Heart left ventricle (tissue), 13 donors: Measurements from ENCODE around the gene EIF2S2.

ENCODE experiments used
- POLR2A ChIP-seq, 2 donors: fragments of 450-650 bp; IDR thresholded peaks; one replicate each; pipeline ENCODE4 v1.6.1; 2017; ENCODE audit warnings: antibody characterized with exemption in 2 of 2, mild to moderate bottlenecking in 2 of 2, moderate library complexity in 2 of 2
- TF ChIP-seq, protein P1 (sequence below), 12 donors: fragments of 200-600 bp; sonication (generic) in 4 of 12; IDR thresholded peaks; one replicate each; pipeline versions ENCODE4 v1.5.0 to v1.8.0; 2018 to 2022; ENCODE audit warnings: antibody characterized with exemption in 12 of 12, mild to moderate bottlenecking in 5 of 12
- donor health status: ischemic (EF 13 %, LVEDD 7.1; RV severe dilation, severe dysfunction).
- donor health status: DM: no; HTN: yes; CAD: no.
- donor health status: DM: no; HTN: no; CAD: no.
- donor health status: ischemic (EF 25% LVEDD 6.9; RV normal size, moderate dysfunction).
- donor health status: ischemic (EF 25% LVEDD 5.7; RV mildly dilated, moderate dysfunction).
- donor health status: ischemic (EF 35%, LVEDD 5.7; RV mildly dilated, moderate dysfunction).
- donor health status: nonischemic (EF 11% LVEDD 7.7; RV severe dilation, severe dysfunction).
- donor health status: DM: yes; HTN: yes; CAD: no.
- donor health status: PGD.
- donor health status: ischemic (EF 29% LVEDD 5.4; RV normal size, mild dysfunction).
- donor health status: nonischemic (EF 23%, LVEDD 6.1; RV moderate dilation, normal function).

DNA sequence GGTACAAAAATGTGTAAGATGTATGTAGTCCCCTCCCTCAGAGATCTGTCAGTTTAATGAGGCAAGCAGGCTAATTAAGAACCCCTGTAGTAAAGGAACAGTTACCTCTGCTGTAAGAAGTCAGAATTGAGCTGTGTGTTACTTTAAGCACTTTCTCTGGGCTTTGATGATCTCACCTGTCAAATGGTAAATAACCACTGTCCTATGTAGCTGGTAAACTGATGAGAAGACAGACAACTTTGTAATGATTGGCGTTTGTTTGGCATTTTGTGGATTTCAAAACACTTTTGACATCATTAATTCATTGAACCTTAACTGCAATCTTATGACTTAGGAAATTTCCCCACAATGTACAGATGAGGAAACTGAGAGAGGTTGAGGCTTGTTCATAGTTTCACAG lies 62.7 kb downstream of the EIF2S2 start:
- TF ChIP-seq, protein P1, sequence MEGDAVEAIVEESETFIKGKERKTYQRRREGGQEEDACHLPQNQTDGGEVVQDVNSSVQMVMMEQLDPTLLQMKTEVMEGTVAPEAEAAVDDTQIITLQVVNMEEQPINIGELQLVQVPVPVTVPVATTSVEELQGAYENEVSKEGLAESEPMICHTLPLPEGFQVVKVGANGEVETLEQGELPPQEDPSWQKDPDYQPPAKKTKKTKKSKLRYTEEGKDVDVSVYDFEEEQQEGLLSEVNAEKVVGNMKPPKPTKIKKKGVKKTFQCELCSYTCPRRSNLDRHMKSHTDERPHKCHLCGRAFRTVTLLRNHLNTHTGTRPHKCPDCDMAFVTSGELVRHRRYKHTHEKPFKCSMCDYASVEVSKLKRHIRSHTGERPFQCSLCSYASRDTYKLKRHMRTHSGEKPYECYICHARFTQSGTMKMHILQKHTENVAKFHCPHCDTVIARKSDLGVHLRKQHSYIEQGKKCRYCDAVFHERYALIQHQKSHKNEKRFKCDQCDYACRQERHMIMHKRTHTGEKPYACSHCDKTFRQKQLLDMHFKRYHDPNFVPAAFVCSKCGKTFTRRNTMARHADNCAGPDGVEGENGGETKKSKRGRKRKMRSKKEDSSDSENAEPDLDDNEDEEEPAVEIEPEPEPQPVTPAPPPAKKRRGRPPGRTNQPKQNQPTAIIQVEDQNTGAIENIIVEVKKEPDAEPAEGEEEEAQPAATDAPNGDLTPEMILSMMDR (IDR thresholded peaks at IDR 0.05) = no peak
- no peak for TF ChIP-seq POLR2A (IDR thresholded peaks at IDR 0.05)
